ENCODE results near the gene POC1A.
"Not testable (repeated sequence)": the region's sequence is repeated elsewhere in the genome, so short reads cannot be mapped to it uniquely, and the experiment has no call there.

Gene POC1A

DNA sequence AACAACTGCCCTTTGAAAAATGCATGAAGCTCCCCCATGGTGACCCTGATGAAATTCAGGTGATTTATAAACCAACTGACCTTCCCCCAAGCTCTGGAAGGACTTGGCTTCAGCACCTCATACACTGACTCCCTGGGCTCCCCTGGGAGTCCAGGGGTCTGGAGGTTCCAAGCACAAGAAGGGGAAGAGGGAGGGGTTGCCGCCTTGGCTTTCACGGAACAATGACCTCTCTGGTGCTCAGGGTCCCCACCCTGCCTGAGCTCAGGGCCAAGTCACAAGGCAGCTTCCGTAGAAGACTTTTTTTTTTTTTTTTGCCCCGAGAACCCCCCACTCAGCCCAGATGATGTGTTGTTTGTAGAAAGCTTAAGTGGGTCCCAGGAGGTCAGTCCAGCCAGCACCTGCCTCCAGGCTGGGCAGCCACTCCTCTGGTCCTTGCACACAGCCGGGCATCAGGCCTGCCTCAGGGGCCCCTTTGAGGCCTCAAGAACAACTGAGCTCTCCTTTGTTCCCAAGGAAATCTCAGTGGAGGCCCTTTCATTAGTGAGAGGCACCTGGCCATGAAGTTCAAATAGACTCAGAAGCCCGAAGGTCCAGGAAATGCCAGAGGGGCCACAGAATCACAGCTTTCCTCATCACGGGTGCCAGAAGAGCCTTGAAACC lies 29.7 kb upstream of the POC1A start:
- DNase-seq: no peak

DNA sequence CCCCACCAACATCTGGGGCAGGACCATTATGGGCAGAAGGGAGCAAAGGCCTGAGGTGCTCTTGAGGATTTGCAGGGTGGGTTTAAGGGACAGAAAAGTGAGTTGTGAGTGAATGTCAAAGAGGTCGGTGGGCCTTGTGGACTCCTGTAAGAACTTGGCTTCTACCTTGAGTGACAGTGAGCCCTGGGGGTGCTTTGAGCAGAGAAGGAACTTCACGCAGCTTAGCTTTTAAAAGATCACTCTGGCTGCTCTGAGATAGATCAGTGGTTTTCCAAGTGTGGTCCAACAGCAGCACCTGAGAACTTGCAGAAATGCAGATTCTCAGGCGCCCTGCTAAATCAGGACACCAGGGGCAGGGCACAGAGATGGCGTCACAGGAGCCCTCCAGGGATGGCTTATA lies 28.5 kb upstream of the POC1A start:
- DNase-seq: no peak

DNA sequence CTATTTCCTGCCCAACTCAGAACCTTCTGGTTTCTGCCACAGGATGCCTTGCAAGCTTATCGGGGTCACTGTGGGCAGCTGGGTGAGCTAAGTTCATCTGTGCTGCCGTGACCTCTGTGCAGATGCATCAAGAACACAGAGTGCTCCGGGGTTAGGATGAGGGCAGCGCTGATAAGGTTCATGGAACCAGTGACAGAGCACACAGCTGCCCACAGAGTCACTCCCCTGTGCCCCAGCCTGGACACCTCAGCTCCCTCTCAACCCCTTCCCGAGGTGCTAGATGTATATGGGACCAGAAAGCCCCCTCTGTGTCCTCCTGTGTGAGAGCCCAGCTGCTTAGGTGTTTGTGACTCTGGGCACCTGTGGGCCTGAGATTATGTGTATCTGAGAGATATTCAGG lies 28.0 kb upstream of the POC1A start:
- DNase-seq: no peak

DNA sequence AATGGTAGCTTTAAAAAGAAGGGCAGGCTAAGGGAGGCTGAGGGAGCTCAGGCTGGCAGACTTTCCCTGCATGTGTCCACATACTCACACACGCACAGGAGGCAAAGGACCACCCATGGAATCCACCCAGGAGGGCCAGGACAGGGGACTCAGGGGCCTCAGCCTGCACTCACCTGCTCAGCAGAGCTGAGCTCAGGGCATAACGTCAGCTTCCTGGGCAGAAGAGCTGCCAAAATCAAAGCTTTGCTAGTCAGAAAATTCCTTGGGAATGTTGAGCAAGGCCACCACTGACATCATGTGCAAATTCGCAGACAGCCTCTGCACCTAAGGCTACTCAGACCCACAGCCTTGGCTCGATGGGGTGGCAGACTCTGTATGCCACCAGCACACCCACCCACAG lies 27.3 kb upstream of the POC1A start:
- no peak for DNase-seq

DNA sequence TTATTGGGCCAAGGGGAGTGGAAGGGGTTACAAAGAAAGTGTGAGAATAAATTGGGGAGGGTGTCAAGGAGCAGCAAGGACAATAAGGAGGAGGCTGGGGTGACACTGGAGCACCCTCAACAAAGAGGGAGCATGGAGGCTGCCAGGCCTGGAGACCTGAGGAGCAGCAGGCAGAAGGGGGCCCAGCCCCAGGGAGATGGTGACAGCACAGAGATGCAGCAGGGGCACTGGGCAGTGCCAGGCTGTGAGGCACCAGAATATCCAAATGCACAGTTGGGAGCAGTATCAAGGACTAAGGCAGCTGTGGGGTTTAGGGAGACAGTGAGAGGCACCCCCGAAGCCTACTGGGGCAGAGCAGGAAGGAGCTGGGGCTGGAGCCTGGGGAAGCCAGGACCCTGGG lies 24.3 kb upstream of the POC1A start:
- DNase-seq: no peak

DNA sequence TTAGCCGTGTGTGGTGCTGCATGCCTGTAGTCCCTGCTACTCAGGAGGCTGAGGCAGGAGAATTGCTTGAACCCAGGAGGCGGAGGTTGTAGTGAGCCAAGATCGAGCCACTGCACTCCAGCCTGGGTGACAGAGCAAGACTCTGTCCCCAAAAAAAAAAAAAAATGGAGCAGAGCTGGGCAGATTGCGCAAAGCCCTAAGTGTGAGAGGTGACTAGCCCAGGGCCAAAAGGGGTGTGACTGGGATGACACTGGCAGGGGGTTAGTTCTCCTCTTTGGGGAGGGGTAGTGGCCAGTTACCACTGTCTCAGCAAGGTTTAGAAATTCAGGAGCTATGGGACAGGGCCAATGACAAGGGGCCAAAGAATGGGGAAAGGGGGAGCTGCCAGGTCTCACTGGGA lies 23.9 kb upstream of the POC1A start:
- not testable (repeated sequence) for DNase-seq

DNA sequence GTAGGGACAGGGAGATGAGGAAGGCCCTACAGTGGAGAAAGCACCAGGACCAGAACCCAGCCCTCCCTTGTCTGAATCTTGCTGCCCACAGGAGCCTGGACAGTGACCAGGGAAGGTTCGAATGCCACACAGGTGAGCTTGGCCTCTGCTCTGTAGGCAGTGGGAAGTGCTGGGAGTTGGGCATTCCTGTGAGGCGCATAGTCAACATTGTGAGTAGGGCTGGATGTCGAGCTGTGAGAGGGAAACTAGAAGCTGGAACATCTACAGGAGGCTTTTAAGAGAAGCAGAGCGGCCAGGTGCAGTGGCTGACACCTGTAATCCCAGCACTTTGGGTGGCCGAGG lies 23.4 kb upstream of the POC1A start:
- no peak for DNase-seq

DNA sequence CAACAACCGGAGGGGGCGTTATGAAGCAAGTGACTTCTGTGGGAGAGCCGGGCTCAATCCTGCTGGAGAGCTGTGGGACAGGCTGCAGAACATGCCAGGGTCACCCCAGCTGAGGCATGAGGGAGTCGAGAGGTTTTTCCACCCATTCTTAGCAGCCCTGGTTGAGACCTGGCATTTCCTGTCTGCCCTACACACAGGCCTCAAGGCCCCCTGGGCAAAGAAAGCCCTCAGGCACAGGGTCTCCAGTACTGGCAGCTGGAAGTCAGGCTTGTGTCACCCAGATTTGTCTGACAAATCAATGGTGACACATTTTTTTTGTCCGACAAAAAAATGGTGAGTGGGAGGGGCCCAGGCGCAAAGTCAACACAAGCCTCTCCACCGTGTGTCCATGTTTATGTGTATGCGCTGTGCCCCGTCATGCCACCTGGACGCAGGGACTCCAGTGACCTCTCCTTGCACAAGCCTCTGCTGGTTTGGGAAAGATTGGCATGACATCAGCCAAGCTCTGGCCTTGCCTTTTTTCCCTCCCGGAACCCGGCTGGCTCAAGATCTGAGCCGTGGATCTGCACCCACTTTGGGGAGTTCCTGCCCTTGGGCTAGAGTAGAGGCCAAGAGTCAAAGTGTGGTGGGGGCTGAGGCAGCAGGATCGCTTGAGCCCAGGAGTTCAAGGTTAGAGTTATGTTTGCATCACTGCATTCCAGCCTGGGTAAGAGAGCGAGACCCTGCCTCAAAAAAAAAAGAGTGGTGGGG lies 22.9 kb upstream of the POC1A start:
- DNase-seq: no peak

DNA sequence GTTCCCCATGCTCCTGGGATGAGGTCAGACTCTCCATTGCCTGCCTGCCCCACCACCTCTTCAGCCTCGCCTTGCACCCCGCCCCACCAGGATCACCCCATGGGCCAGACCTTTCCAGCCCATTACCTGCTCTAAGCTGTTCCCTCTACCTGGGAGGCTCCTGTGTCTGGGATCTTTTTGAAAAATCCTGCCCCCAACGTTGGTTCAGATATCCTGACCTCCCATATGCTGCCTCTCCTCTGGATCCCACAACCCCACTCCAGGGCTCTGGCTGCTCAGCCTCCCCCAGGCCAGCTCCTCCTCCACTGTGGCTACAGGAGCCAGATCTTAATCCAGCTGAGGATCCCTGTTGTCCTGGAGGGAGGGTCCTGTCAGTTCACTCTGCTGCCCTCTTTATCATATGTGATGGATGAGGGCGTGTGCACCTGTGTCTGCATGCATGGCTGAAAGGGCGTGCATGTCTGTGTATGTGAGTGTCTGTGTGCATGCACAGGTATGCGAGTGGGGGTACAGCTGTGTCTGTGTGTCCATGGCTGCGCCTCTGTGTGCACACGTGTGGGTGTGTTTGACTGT lies 22.0 kb upstream of the POC1A start:
- no peak for DNase-seq

DNA sequence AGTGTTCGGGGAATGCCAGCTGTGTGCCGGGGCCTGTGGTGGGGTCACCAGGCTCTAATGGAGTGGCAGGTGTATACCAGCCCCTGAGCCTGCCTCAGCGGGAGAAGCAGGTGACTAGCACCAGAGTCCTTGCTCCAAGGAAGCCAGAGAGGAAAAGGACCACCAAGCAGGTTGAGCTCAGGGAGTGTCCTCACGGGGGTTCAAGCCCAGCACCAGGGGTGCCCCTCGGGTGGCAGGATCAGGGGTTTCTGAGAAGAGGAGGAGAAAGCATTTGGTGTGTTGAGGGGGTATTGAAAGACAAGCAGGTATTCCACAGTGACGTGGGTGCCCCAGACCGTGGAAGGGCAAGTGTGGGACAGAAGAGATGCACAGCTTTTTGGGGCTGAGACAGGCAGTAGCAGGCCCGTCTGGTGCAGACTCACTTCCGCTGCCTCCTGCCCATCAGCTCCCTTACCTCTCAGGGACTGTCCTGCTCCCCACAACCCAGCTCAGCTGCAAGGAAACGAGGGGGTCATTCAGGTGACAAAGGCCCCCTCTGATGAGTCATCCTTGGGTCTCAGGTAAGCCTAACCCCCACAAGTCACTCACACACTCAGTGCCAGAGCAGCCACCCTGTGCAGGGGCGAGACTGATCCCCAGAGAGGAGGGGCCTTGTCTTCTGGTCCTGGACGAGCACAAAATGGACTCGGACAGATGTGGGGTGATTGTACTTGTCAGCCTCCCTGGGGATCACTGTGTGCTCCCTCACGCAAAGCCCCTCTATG lies 21.4 kb upstream of the POC1A start:
- DNase-seq: no peak

DNA sequence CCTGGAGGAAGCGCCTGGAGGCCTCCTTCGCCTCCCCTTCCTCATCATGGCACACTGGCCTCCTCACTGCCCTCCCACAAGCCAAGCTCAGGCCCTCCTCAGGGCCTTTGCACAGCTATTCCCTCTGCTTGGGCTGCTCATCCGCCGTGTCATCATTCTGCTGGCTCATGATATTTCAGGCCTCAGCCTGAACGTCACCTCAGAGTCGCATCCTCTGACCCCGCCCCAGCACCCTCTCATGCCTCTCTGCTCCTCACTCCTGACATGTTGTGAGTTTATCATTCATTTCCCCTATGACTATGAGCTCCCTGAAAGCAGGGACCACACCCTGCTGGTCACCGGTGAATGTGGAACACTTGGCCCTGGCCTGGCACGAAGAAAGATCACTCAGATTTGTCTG lies 20.7 kb upstream of the POC1A start:
- DNase-seq: no peak

DNA sequence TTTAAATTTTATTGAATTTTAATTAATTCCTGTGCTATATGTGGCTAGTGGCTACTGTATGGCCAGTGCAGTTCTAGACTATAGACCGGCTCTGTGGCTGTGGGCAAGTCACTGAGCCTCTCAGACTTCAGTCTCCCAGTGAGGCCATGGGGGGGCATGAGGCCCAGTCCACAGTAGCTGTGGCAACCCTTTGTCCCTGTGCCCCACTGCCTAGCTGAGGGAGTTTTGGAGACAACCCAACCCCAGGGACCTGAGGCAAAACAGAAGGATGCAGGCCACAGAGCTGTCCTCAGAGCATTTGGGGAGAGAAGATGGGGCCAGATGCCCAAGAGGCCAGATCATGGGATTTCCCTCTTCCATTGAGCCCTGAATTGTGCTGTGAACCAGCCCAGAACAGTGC lies 18.9 kb upstream of the POC1A start:
- DNase-seq: no peak

DNA sequence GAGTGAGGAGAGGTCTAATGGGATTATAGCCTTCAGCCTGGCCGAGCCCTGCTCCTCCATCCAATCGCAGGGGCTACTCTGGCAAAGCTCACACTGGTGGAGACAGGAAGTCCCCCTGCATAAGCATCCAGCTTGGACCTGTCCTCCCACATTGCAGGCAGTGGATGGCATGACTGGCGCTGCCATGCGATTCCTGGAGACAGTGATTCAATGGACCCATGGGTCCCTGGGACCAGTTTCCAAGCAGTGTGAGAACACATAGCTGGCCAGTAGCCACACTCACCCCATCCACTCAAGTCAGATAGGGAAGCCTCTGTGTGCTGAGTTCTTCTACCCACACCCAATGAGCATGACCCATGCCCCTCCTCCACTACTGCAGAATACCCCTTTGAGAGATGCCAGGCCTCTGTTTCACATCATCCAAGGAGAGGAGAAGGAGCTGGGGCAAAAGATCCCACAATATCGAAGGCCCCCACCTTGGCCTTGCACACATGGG lies 18.1 kb upstream of the POC1A start:
- no peak for DNase-seq

DNA sequence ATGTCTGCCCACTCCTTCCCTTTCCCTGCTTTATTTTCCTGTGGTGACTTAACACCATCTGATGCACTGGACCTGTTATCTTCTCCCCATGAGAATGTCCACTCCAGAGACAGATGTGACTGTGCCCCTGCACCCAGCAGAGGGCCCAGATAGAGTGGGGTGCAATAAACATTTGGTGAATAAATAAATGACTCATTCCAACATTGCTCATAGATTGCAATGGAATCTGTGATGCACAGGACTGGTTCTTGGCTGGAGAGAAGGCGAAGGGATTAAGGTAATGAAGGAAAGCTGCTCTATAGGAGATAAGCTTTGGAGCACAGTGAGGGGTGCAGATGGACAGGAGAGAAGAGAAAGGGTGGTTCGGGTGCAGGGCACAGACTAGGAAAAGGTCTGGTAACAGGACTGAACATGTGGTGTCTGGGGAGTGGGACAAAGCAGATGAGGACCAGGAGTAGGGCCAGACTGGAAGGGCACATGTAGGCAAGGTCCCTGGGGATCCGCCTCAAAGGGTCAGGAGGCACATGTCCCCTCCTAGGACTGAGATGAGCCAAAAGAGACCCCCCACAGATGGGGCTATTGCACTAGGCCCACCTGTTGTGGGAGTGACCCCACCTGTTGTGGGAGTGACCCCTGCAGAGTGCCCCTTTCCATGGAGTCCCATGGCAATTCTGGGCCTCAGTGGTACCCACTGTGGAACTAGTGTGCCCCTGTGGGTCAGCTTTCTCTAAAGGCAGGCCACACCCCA lies 17.5 kb upstream of the POC1A start:
- no peak for DNase-seq

DNA sequence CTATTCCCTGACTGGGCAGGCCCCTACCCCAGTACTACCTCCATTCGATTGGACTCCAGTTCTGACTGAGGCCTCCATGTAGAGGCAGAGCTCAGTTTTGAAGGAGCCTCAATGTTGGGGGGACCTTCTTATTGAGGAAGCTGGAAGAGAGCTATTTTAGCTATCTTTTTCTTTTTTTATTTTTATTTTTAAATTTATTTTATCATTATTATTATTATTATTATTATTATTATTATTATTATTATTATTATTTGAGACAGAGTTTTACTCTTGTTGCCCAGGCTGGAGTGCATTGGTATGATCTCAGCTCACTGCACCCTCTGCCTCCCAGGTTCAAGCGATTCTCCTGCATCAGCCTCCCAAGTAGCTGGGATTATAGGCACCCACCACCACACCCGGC lies 16.0 kb upstream of the POC1A start:
- DNase-seq: not testable (repeated sequence)

DNA sequence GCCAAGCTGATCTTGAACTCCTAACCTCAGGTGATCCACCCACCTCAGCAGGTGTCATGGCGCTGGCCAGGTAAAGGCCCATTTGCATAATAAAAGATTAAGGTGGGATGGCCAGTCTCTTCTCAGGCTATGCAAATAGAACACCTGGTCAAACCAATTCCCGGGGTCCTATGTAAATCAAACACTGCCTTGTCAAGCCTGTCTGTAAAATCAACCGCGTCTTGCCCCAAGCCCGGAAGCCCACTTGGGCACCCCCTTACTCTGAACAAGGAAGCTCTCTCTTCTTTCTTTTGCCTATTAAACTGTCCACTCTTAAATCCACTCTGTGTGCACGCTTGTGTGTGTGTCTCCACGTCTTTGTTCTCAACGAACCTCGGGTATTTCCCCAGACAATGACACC lies 13.0 kb upstream of the POC1A start:
- no peak for DNase-seq

DNA sequence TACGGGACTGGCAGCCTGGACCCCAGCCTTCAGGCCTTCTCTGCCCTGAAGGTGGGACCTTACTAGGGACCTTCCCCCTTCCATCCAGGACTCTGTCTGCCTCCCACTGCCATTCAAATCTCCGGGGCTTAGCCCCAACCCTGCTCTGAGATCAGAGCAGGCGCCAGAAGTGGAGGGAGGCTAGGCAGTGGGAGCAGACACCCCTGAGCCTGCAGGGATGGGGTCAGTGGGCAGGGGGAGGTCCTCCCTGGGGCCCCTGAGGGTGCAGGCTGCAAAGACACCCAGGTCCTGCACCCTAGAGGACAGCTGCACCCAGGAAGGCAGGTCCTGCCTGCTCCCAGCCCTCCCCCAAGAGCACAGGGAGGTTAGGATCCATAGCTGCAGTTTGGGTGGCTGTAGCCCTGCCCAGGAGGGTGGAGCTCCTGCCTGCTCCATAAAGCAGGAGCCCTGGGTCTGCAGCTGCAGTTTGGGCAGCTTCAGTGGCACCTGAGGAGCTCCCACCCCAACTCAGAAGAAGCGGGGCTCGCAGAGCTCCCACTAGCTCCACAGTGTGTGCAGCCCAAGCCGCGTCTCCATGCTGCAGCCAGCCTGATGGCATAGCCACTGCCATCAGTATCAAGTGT lies 8.1 kb upstream of the POC1A start:
- DNase-seq: no peak

DNA sequence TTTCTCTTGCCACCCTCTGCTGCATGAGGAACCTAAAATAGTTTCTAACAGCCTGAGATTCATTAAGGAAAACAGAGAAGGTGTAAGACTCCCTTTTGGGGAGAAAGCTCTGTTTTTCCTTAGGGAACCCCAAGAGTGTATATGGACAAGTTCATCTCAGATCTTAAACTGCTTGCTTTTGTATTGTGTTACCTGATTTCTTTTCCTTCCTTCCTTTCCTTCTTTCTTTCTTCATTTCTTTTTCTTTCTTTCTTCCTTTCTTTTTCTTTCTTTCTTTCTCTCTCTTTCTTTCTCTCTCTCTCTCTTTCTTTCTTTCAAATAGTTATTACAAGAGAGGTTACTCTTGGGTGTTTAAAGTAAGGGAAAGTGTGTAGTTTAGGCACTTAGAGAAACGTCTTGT lies 5.3 kb upstream of the POC1A start:
- DNase-seq: no peak

DNA sequence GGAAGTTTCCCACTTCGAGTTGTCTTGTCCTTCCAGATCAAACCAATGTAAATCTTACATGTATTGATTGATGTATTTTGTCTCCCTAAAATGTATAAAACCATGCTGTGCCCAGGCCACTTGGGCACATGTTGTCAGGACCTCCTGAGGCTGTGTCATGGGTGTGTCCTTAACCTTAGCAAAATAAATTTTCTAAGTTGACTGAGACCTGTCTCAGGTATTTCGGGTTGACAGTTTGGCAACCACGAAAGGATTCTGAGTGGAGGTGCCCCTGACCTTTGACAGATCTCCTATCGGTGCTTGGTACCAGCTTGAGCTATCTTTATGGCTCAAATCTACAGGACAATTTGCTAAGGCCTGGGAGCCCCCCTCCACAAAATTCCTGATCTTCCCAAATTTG lies 1.7 kb upstream of the POC1A start:
- DNase-seq: no peak

DNA sequence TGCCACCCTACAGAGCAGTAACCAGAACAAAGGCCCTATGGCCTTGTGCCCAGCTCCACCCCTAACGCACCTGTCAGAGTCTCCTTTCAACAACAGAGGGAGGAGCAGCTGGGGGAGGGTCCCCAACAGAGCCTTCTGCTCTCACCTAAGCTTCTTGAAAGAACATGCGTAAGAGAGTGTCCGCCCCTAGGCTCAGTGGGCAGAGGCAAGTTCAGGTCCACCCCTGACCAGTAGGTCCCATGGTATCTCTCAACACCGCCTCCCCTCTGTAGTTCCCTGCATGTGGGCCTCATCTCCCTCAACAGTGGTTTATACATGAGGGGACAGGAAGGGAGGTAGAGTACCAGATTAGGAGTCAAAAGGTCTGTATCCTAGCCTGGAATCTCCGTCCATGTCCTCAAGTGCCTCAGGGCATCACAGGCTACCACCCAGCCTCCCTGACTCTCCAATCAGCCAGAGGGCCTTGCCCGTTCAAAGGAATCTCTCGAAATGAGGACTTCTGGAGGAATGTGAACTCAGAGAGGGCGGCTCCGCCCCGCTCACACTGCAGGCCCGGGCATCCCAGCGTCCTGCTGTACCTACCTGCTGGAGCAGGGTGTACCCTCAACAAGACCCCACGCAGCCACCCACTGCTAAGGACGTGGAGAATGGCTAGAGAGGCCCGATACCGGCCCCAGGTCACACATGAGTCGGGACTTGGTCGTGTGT lies 680 bp downstream of the POC1A start:
- DNase-seq: peak; percentile 23

DNA sequence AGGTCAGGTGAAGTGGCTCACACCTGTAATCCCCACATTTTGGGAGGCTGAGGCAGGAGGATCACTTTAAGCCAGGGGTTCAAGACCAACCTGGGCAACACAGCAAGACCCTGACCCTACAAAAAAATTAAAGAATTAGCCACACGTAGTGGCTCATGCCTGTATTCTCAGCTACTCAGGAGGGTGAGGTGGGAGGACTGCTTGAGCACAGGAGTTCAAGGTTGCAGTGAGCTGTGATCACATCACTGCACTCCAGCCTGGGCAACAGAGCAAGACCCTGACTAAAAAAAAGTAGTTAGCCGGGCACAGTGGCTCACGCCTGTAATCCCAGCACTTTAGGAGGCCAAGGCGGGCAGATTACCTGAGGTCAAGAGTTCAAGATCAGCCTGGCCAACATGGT lies 2.2 kb downstream of the POC1A start:
- not testable (repeated sequence) for DNase-seq

DNA sequence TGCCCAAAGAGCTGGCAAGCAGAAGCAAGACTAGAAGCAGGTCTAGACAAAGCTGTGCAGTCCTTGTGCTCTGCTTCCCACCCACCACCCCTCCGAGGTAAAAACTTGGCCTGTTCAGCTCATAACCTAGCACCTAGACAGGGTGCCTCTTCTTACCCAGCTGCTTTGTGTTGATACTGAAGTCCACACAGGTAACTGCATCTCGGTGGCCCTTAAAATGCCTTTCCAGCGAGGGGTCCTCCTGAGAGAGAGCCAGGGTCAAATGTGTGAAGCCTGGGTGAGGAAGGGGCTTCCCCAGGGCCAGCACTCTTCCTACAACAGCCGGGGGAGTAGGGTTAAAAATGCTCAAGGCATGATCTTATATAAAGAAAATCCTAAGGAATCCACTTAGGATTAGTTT lies 3.4 kb downstream of the POC1A start:
- DNase-seq: no peak
